WTC11 (cell line): ENCODE results near the gene FAM118B. TPM values are rescaled to one million over a fixed set of nuclear protein-coding genes. Genes with fewer than 3 reads are reported as not detected.

Source experiments
- ATAC-seq: fragments of 200-7000 bp; cut with Tn5 transposase; 2 replicates; pipeline ENCODE4 v1.10.0; 2021; ENCODE audit warnings: mild to moderate bottlenecking, moderate library complexity
- CTCF ChIA-PET: fragments of 300-600 bp; sonication (Branson Sonifier 250); formaldehyde crosslinking; loops from one replicate; lab custom pipeline; 2021; ENCODE audit warnings: antibody characterized with exemption; lab: Charles Lee
- POLR2A ChIA-PET: fragments of 350-600 bp; sonication (Branson Sonifier 250); formaldehyde crosslinking; loops from one replicate; lab custom pipeline; 2021; ENCODE audit warnings: antibody characterized with exemption; lab: Charles Lee
- DNase-seq: peaks from one replicate; pipeline ENCODE4 v3.0.0; 2021; ENCODE audit warnings: low spot score
- H3K27ac Mint-ChIP-seq: 2 replicates; pipeline ENCODE4 v1.8.0; 2021; ENCODE audit warnings: mixed read lengths
- H3K27me3 Mint-ChIP-seq: 2 replicates; pipeline ENCODE4 v1.8.0; 2021; ENCODE audit warnings: low read depth, mild to moderate bottlenecking, moderate library complexity, mixed read lengths
- H3K36me3 Mint-ChIP-seq: 2 replicates; pipeline ENCODE4 v1.8.0; 2021; ENCODE audit warnings: mixed read lengths
- H3K4me1 Mint-ChIP-seq: 2 replicates; pipeline ENCODE4 v1.8.0; 2022; ENCODE audit warnings: mixed read lengths
- H3K4me3 Mint-ChIP-seq: 2 replicates; pipeline ENCODE4 v1.8.0; 2021; ENCODE audit warnings: mild to moderate bottlenecking, moderate library complexity, mixed read lengths
- H3K9me3 Mint-ChIP-seq: 2 replicates; pipeline ENCODE4 v1.8.0; 2021; ENCODE audit warnings: mixed read lengths
- AFF4 ChIP-seq: sonication (generic); formaldehyde crosslinking; IDR thresholded peaks from 2 replicates; pipeline ENCODE4 v1.8.1; 2023; ENCODE audit warnings: mild to moderate bottlenecking, missing genetic modification reagents, borderline replicate concordance
- ELF4 ChIP-seq: sonication (generic); formaldehyde crosslinking; IDR thresholded peaks from 2 replicates; pipeline ENCODE4 v1.8.1; 2022; ENCODE audit warnings: low read depth, mild to moderate bottlenecking, moderate library complexity, missing genetic modification reagents
- ERG ChIP-seq: fragments of 250-450 bp; sonication (Bioruptor Pico); IDR thresholded peaks from 2 replicates; pipeline ENCODE4 v1.8.0; 2021; ENCODE audit warnings: mild to moderate bottlenecking
- FOXP4 ChIP-seq: sonication (generic); formaldehyde crosslinking; IDR thresholded peaks from 2 replicates; pipeline ENCODE4 v1.8.0; 2022; ENCODE audit warnings: mild to moderate bottlenecking, missing genetic modification reagents
- IRF2 ChIP-seq: sonication (generic); formaldehyde crosslinking; IDR thresholded peaks from 2 replicates; pipeline ENCODE4 v1.8.0; 2022; ENCODE audit warnings: low read depth, missing genetic modification reagents, borderline replicate concordance
- MLX ChIP-seq: sonication (generic); formaldehyde crosslinking; IDR thresholded peaks from 2 replicates; pipeline ENCODE4 v1.8.1; 2023; ENCODE audit warnings: mild to moderate bottlenecking, missing genetic modification reagents, moderate library complexity
- NR2C2 ChIP-seq: sonication (generic); formaldehyde crosslinking; IDR thresholded peaks from 2 replicates; pipeline ENCODE4 v1.8.0; 2022; ENCODE audit warnings: mild to moderate bottlenecking, missing genetic modification reagents
- TCF7 ChIP-seq: sonication (generic); formaldehyde crosslinking; IDR thresholded peaks from 2 replicates; pipeline ENCODE4 v1.8.0; 2022; ENCODE audit warnings: mild to moderate bottlenecking, low read depth, missing genetic modification reagents, moderate library complexity
- ZNF232 ChIP-seq: sonication (generic); formaldehyde crosslinking; IDR thresholded peaks from 2 replicates; pipeline ENCODE4 v1.8.0; 2022; ENCODE audit warnings: mild to moderate bottlenecking, missing genetic modification reagents
- ZNF281 ChIP-seq: sonication (generic); formaldehyde crosslinking; IDR thresholded peaks from 2 replicates; pipeline ENCODE4 v1.8.0; 2023; ENCODE audit warnings: mild to moderate bottlenecking, missing genetic modification reagents
- ZNF317 ChIP-seq: sonication (generic); formaldehyde crosslinking; IDR thresholded peaks from 2 replicates; pipeline ENCODE4 v1.8.1; 2023; ENCODE audit warnings: low read depth, mild to moderate bottlenecking, moderate library complexity, missing genetic modification reagents, borderline replicate concordance
- total RNA-seq: library from RNA; stranded (reverse); gene quantifications from 3 replicates; pipeline ENCODE4 v1.2.3, GENCODE V29; 2021

The FAM118B gene
- total RNA-seq, 1 experiment from 2014 or later: 35.3 TPM

GRCh38 chr11:126163074-126163700 lies 48.4 kb upstream of the FAM118B start:
- DNase-seq: no peak
- H3K27ac Mint-ChIP-seq: no peak overlapping the region

GRCh38 chr11:126163779-126164178 lies 47.8 kb upstream of the FAM118B start:
- TF ChIP-seq ELF4 (CRISPR knock-in tag) (no peak), MLX (CRISPR knock-in tag) (no peak), ZNF281 (CRISPR knock-in tag) (no peak), ZNF317 (CRISPR knock-in tag) (no peak), FOXP4 (CRISPR knock-in tag) (no peak), ZNF232 (CRISPR knock-in tag) (no peak), NR2C2 (CRISPR knock-in tag) (no peak)
- ATAC-seq (no peak), DNase-seq (no peak)
- Mint-ChIP-seq H3K4me1 (peaks cover 29% of the 10 kb centered on the region), H3K9me3 (no peaks in the 10 kb centered on the region), H3K36me3 (no peaks in the 10 kb centered on the region), H3K4me3 (no peak overlapping the region), H3K27ac (no peak overlapping the region), H3K27me3 (peaks cover 2% of the 10 kb centered on the region; the same call in 1 of the 2 replicates)
- ChIA-PET CTCF (no interaction called here), POLR2A (no interaction called here)

More at GRCh38 chr11:126163074-126163700, 48.4 kb upstream of the FAM118B start:
- H3K4me1 Mint-ChIP-seq: peaks cover 24% of the 10 kb centered on the region
- no peaks in the 10 kb centered on the region for H3K36me3 Mint-ChIP-seq
- TF ChIP-seq FOXP4 (CRISPR knock-in tag) (no peak), IRF2 (CRISPR knock-in tag) (no peak), AFF4 (CRISPR knock-in tag) (no peak), TCF7 (CRISPR knock-in tag) (no peak), ERG (CRISPR knock-in tag) (no peak)
- TF ChIP-seq, all 79 proteins: peak for 0
- no peak for ATAC-seq
- CTCF ChIA-PET: no interaction called here
- peaks cover 2% of the 10 kb centered on the region; the same call in 1 of the 2 replicates for H3K27me3 Mint-ChIP-seq
- H3K4me3 Mint-ChIP-seq: no peak overlapping the region
- H3K9me3 Mint-ChIP-seq: no peaks in the 10 kb centered on the region
- POLR2A ChIA-PET: no interaction called here
